GM13976 (cell line): ENCODE data around the gene TRIM10.

ENCODE experiments used
- DNase-seq: peaks from one replicate; pipeline ENCODE4 v3.0.0; 2012; ENCODE audit warnings: low spot score
- in situ Hi-C: fragments of 300-500 bp; cut with MboI; formaldehyde crosslinking; loops from one replicate; pipeline ENCODE4 v1.12.0; 2022; ENCODE audit warnings: low sequenced_read_pairs, mixed read lengths, inconsistent platforms; ENCODE audit not compliant: unreplicated experiment
- TF ChIP-seq, protein P1 (sequence below): IDR thresholded peaks from 2 replicates; pipeline ENCODE4 v1.5.1; 2012; ENCODE audit warnings: borderline replicate concordance, mild to moderate bottlenecking; ENCODE audit not compliant: insufficient read depth; ENCODE audit errors: extremely low read depth, missing control alignments, control extremely low read depth

Gene TRIM10

DNA sequence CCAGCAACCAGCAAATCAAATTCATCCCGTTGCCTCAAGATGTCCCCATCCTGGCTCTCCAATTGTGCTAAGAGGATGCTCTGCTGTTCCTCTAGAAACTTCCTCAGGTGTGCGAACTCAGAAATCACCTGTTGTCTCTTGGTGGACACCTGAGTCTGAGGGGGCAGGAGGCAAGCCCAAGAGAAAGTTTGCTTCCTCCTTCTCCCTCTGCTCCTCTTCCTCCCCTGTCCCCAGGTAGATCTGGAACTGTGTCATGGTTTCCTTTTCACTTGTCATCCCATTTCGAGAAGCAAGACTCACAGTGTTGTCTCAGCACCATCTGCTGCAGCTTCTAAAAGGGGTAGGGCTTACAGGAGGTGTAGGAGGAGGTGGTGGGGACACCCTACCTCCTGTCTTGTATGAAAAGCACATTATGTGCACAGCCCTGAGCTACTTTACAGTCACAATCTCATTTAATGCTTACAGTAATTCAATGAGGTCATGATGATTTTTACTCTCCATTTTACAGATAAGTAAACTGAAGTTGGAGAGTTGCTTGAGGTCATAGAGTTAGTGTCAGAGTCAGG is 2.5 kb downstream of the TRIM10 start:
- TF ChIP-seq, protein P1, sequence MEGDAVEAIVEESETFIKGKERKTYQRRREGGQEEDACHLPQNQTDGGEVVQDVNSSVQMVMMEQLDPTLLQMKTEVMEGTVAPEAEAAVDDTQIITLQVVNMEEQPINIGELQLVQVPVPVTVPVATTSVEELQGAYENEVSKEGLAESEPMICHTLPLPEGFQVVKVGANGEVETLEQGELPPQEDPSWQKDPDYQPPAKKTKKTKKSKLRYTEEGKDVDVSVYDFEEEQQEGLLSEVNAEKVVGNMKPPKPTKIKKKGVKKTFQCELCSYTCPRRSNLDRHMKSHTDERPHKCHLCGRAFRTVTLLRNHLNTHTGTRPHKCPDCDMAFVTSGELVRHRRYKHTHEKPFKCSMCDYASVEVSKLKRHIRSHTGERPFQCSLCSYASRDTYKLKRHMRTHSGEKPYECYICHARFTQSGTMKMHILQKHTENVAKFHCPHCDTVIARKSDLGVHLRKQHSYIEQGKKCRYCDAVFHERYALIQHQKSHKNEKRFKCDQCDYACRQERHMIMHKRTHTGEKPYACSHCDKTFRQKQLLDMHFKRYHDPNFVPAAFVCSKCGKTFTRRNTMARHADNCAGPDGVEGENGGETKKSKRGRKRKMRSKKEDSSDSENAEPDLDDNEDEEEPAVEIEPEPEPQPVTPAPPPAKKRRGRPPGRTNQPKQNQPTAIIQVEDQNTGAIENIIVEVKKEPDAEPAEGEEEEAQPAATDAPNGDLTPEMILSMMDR: no peak
- no peak for DNase-seq
- in situ Hi-C loops: no loop called here

DNA sequence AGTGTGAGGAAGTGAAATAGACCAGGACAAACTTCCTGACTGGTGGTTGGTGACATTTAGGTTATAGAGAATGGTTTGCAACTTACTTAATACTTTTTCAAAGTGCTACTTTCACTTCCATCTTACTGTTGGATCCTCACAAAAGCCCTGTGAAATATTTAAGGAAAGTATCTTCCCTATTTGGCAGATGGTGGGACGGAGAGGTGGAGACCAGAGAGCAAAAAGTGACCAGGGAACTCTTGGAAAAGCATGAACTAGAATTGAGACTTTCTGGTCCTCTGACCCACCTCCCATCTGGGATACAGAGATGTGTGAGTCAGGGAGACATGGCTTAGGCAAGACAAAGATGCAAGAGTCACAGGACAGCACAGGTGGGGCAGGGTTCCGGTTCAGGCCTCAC is 3.0 kb downstream of the TRIM10 start:
- in situ Hi-C loops: no loop called here
- no peak for DNase-seq
- TF ChIP-seq, protein P1: no peak

DNA sequence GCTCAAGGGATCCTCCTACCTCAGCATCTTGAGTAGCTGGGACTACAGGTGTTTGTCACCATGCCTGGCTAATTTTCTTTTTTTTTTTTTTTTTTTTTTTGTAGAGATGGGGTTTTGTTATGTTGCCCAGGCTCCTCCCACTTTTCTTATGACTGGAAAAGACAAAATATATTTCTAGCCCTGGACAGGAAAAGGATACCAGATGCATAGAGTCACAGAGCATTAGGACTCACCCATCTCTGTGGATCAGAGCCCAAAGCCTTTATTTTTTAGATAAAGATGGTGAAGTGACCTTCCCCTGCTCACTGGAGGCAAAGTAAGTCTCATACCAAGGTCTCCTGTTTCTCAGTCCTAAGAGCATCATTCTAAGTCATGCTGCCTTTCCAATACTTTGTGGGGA is 3.4 kb downstream of the TRIM10 start:
- no peak for DNase-seq
- in situ Hi-C loops: no loop called here
- TF ChIP-seq, protein P1: no peak

DNA sequence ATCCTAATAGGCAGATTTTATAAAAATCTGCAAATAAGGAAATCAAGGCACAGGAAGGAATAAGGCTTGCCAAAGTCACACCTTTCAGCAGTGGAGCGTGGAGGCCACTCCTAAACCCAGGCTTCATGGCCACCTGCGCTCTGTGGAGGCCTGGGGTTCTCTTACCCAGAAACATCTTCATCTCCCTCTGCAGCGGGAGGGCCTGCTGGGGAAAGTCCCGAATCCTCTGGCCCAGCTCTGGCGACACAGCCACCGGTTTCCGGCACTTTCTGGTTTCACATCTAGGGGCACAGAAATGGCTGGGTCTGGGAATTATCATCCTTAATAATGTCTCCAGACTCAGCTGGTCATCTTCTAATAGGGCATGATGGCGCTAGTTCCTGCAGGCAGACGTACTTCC is 4.2 kb downstream of the TRIM10 start:
- no peak for DNase-seq
- in situ Hi-C loops: no loop called here
- TF ChIP-seq, protein P1: no peak

DNA sequence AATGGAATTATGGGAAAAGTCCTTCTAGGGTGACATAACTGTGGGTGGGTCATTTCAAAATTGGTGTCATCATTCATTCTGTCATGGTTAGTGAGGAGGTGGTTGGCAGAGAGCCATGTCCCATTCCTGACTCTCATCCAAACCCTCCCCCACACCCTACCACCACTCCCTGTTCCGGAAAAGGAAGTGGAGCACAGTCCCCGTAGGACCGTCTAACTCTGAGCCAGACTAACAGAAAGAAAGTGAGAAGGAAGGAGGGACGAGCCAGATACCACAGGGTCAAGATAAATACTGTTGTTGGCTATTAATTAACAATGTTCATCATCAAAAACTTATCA is 4.8 kb downstream of the TRIM10 start:
- DNase-seq: no peak
- in situ Hi-C loops: no loop called here
- TF ChIP-seq, protein P1: no peak

DNA sequence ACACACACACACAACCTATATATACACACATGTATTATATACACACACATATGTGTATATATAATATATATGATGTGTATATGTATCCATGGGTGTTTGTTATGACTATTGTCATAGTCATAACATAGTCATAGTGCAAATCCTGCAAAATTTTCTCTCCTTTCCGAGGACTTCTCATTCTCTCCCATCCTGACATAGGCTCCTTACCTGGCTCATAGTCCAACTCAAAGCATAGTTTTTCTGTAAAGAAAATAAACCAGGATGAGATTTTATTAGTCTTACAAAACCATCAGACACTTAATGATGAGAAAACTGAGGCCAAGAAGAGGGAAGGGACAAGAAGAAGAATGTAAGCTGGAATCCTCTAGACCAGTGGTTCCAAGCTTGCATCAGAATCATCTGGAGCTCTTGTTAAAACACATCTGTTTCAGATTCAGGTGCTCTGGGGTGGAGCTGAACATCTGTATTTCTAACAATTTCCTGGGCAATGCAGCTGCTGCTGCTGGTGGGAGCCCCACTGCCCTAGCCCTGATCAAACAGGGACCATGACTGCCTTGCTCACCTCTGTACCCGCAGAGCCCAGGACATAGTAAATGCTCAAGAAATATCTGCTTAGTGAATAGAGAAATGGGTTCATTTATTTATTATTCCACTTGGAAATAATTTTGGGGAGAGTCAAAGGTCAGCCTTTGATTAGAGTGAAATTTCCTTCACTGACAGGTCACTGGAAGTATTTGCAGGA is 5.3 kb downstream of the TRIM10 start:
- DNase-seq: no peak
- TF ChIP-seq, protein P1: no peak
- in situ Hi-C loops: no loop called here
